NB4 (cell line): ENCODE results near the gene AFTPH.

Experiments
- DNase-seq: peaks from one replicate; pipeline ENCODE4 v3.0.0; 2010; ENCODE audit warnings: low read depth
- H3K4me3 ChIP-seq: one replicate; pipeline ENCODE4 v1.5.1; 2011; ENCODE audit warnings: mild to moderate bottlenecking, low read depth, low read length, moderate library complexity
- MYC ChIP-seq: IDR thresholded peaks from 2 replicates; pipeline ENCODE4 v1.6.1; 2011; ENCODE audit warnings: low read depth, low read length
- POLR2A ChIP-seq: IDR thresholded peaks from 2 replicates; pipeline ENCODE4 v1.6.1; 2011; ENCODE audit warnings: mild to moderate bottlenecking; ENCODE audit not compliant: insufficient read length; ENCODE audit errors: extremely low read depth
- TF ChIP-seq, protein P1 (sequence below): IDR thresholded peaks from 2 replicates; pipeline ENCODE4 v1.6.1; 2011; ENCODE audit warnings: low read depth, low read length
- TF ChIP-seq, protein P2 (sequence below): IDR thresholded peaks from one replicate; pipeline ENCODE4 v1.5.1; 2012; ENCODE audit warnings: low read depth, low read length

AFTPH gene

DNA sequence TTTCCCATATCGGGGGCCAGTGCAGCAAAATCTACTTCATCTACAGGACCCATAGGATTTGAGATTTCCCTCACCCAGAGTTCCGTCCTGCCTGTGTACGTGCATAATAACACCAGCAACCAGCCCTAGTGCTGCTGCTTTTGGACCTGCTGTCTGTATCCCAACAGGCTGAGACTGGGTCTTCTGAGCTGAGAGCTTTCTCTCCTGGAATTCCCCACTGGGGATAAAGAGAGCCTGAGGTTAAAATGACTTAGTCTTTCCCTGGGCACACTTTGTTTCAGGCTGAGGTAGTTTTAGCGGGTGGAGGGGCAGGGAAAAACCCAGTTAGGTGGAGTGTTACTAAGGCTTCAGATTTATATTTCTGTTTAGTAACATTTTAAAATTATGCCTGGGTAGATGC lies 67.1 kb downstream of the AFTPH start:
- no peak overlapping the region for H3K4me3 ChIP-seq
- no peak for DNase-seq
- TF ChIP-seq, protein P1, sequence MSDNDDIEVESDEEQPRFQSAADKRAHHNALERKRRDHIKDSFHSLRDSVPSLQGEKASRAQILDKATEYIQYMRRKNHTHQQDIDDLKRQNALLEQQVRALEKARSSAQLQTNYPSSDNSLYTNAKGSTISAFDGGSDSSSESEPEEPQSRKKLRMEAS = no peak
- no peak for TF ChIP-seq MYC
- TF ChIP-seq POLR2A = no peak
- TF ChIP-seq, protein P2, sequence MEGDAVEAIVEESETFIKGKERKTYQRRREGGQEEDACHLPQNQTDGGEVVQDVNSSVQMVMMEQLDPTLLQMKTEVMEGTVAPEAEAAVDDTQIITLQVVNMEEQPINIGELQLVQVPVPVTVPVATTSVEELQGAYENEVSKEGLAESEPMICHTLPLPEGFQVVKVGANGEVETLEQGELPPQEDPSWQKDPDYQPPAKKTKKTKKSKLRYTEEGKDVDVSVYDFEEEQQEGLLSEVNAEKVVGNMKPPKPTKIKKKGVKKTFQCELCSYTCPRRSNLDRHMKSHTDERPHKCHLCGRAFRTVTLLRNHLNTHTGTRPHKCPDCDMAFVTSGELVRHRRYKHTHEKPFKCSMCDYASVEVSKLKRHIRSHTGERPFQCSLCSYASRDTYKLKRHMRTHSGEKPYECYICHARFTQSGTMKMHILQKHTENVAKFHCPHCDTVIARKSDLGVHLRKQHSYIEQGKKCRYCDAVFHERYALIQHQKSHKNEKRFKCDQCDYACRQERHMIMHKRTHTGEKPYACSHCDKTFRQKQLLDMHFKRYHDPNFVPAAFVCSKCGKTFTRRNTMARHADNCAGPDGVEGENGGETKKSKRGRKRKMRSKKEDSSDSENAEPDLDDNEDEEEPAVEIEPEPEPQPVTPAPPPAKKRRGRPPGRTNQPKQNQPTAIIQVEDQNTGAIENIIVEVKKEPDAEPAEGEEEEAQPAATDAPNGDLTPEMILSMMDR = no peak

DNA sequence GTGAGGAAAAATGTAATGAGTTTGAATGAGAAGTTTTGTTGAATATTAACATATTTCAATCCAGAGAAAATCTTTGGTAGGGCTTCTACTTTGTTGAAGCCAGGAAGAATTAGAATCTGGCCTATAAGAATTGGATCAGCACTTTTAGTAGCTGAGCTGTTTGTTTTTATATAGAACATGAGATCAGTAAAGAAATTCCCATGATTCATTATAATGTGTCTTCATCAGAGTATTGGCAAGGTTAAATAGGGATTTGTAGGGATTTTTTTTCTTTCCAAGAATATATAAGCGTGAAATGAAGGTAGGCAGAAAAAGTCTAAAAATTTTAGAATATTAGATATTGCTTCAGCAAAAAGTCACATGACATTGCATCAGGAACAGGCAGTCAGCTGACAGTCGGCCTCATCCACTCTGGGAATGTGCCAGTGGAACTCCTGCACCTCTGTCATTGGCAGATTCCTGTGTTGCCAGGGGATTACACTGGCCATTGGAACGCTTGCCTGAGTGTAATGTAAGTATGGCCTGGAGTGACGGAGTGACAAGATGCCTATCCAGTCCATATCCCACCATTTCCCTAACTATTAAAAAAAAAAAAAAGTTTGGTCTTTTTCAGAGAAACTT lies 69.0 kb downstream of the AFTPH start:
- no peak for DNase-seq
- H3K4me3 ChIP-seq = no peak overlapping the region
- TF ChIP-seq, protein P1 = no peak
- TF ChIP-seq, protein P2 = no peak
- TF ChIP-seq POLR2A (no peak), MYC (no peak)

DNA sequence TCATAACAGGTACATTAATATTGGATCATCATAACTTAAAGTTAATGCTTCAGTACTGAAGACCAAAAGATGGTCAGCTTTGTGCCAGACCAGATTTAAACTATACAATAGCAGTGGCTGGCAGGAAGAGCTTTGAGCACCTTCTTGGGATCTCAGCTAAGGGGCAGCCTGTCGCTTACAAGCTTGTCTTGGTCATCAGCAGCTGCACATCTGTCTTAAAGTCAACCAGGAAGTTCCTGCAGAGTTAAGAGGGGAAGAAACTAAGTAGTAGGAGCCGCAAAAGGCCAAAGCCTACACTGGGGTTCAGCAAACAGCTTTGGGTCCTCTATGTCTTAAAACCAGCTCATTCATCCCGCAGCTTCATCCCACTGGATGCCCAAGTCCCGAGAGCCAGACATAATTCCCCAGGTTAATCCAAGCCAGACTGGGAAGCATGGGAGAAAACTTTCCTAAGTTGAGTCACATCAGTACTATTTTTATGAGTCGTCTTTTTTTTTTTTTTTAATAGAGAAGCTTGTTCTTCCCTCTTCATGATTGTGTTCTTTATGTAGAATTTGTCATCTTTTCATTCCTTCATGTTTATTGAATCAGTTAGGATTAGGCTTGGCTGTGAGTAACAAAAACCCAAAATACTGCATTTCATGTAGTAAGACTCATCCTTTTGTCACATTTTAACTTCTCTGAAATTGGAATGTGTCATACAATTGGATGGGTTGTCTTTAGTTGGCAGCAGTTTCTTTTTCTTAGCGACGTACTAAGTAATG lies 70.3 kb downstream of the AFTPH start:
- TF ChIP-seq, protein P2 = no peak
- TF ChIP-seq POLR2A = no peak

DNA sequence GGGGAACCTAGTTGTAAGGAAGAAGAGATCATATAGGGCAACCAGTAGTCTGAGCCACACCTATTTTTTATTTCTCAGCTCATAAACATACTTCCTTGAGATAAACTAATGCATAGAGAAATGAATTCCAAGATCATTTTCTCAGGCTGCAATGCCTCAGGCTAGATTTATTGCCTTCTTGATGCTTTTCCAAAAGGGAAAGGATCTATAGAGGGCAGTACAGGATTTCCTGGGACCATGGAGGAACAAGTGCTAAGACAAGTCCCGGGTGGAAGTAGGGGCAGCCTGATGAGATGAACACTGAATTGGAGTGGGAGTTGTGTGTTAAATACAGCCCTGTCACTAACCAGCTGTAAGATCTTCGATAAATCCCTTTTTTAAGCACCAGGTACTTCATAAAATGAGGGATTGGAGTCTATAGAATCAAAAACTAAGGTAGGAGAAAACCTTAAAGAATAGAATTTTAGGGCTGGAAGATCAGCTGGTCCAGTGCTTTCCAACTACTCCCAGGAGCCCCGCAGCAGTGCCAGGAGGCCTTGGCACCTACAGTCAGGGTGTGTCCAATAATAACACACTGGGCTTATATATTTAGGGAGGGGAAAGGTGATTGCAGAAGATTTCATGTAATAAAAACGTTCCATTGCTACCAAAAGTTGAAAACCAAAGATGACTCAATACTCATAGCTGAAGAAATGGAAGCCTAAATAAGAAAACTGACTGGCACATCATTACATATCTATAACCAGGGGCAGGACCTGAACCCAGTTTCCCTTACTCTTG lies 71.5 kb downstream of the AFTPH start:
- no peak overlapping the region for H3K4me3 ChIP-seq
- TF ChIP-seq, protein P2 = peak; percentile 11
- TF ChIP-seq POLR2A = no peak
- peak; percentile 45 for DNase-seq

More for the DNA sequence above, 70.3 kb downstream of the AFTPH start:
- H3K4me3 ChIP-seq = no peak overlapping the region
- peak; percentile 50 for DNase-seq

DNA sequence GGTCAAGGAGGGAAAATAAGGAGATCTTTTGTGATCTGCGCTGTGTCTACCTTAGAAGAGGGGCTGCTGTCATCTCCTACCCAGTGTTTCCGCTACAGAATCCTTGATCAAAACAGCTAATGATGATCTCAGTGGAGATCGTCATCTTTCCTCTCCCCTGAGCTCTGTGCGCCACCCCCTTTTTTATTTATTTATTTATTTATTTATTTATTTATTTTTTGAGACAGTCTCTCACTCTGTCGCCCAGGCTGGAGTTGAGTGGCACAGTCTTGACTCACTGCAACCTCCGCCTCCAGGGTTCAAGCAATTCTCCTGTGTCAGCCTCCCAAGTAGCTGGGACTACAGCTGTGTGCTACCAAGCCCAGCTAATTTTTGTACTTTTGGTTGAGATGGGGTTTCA lies 74.1 kb downstream of the AFTPH start:
- TF ChIP-seq POLR2A = no peak
- TF ChIP-seq, protein P2 = no peak
- TF ChIP-seq MYC = no peak
- TF ChIP-seq, protein P1 = no peak
- no peak overlapping the region for H3K4me3 ChIP-seq
- DNase-seq = no peak
